ENCODE data around the gene ATP10D. TPM values are rescaled to one million over a fixed set of nuclear protein-coding genes. Genes with fewer than 3 reads are reported as not detected.

The ATP10D gene
- total RNA-seq, 1 experiment from 2014 or later: 3.8 TPM

DNA sequence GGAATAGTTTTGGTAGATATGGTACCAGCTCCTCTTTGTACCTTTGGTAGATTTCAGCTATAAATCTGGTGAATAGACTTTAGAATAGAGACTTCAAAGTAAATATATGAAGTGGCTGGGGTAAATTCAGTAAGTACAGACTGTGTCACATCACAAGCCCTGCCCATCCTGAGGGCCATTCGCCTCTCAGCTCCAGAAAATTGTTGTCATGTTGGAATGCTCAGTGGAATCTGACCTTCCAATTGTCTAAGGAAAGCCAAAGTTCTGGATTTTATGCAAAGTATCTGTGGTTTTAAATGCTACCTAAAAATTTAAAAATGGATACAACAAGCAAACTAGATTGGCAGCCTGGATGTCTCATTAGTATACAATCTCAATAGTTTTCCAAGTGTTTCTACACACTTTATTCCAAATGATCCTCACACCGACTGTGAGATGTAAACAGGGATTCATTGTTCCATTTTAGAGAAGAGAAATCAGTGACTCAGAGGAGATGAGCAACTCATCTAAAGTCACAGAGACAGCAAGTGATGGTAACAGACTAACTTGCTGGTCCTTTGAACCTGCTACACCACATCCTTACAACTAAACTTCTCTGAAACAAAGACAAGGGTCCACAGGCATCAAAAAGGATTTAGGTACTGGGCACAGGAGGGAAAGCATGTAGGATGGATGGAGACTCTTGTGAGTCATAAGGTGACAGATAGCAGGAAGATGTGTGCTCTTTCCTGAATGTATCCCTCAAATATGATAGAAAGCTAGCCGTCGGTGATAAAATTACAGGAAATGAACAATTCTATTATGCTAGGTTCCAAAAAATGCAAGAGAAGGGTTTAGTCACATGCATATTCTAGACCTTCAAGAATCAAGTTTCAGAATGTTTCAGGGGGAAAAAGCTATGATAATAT is 127.3 kb downstream of the ATP10D start:
- no peak overlapping the region for H2BK120ac ChIP-seq (ENCODE audit: low read depth, low read length, poor library complexity, severe bottlenecking)
- WGBS (ENCODE audit: extremely low coverage, insufficient read length, low lambda C conversion rate): no CpG with 5 or more reads among the region's 4 CpGs
- no peaks in the 10 kb centered on the region for H3K36me3 Mint-ChIP-seq (ENCODE audit: insufficient read depth in 1 of 3, low read depth in 3 of 3)

More for the DNA sequence above, 127.3 kb downstream of the ATP10D start:
- H3K4ac ChIP-seq (ENCODE audit: low read depth, low read length): no peak overlapping the region
- no peak overlapping the region for H2BK12ac ChIP-seq (ENCODE audit: insufficient read length, low read depth, low read length)
- DNase-seq: no peak
- no peak overlapping the region for H3K18ac ChIP-seq (ENCODE audit: insufficient read length, low read depth, low read length)
- Mint-ChIP-seq H3K4me1 (no peaks in the 10 kb centered on the region), H3K27ac (no peak overlapping the region), H3K9me3 (no peaks in the 10 kb centered on the region; a peak in 1 of 5 replicates), H3K27me3 (ENCODE audit: low read depth) (no peaks in the 10 kb centered on the region; the same call in 1 of the 2 replicates), H3K4me3 (no peak overlapping the region)
- H2BK15ac ChIP-seq (ENCODE audit: low read depth, low read length): no peak overlapping the region
- no peaks in the 10 kb centered on the region for H3K27me3 ChIP-seq (ENCODE audit: insufficient read depth, low read length)
- no peak overlapping the region for H3K14ac ChIP-seq (ENCODE audit: insufficient read depth, low read length)
- no peak overlapping the region for H3K27ac ChIP-seq (ENCODE audit: insufficient read length, low read depth, low read length)
- no peaks in the 10 kb centered on the region for H3K79me1 ChIP-seq (ENCODE audit: insufficient read depth, low read depth, low read length, poor library complexity, severe bottlenecking)
- no peak overlapping the region for H3K56ac ChIP-seq (ENCODE audit: insufficient read length, low read depth, low read length)
- no peak overlapping the region for H3K23ac ChIP-seq (ENCODE audit: insufficient read length, low read depth, low read length)
- TF ChIP-seq, protein P1, sequence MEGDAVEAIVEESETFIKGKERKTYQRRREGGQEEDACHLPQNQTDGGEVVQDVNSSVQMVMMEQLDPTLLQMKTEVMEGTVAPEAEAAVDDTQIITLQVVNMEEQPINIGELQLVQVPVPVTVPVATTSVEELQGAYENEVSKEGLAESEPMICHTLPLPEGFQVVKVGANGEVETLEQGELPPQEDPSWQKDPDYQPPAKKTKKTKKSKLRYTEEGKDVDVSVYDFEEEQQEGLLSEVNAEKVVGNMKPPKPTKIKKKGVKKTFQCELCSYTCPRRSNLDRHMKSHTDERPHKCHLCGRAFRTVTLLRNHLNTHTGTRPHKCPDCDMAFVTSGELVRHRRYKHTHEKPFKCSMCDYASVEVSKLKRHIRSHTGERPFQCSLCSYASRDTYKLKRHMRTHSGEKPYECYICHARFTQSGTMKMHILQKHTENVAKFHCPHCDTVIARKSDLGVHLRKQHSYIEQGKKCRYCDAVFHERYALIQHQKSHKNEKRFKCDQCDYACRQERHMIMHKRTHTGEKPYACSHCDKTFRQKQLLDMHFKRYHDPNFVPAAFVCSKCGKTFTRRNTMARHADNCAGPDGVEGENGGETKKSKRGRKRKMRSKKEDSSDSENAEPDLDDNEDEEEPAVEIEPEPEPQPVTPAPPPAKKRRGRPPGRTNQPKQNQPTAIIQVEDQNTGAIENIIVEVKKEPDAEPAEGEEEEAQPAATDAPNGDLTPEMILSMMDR (conservative IDR thresholded peaks at IDR 0.05): no peak
- H4K91ac ChIP-seq (ENCODE audit: insufficient read length, low read depth, low read length): no peak overlapping the region
- H3K23me2 ChIP-seq (ENCODE audit: insufficient read length, low read depth, low read length, poor library complexity, severe bottlenecking): no peaks in the 10 kb centered on the region
- H3K9me3 ChIP-seq (ENCODE audit: control insufficient read depth, low read depth, low read length): no peaks in the 10 kb centered on the region
- H4K5ac ChIP-seq (ENCODE audit: insufficient read length, low read depth, low read length): no peak overlapping the region
- no peak overlapping the region for H4K8ac ChIP-seq (replicated peaks; ENCODE audit: insufficient read length, low read depth, low read length)
- H2BK20ac ChIP-seq (ENCODE audit: low read depth, low read length, poor library complexity, severe bottlenecking): no peak overlapping the region
- no peak overlapping the region for H2AK5ac ChIP-seq (ENCODE audit: insufficient read length, low read length)
- H3K9ac ChIP-seq (ENCODE audit: extremely low read depth, insufficient read length, low read length): no peak overlapping the region
- H3K4me1 ChIP-seq (ENCODE audit: insufficient read depth, low read length): no peaks in the 10 kb centered on the region
- H3K4me2 ChIP-seq (ENCODE audit: insufficient read depth, insufficient read length, low read length): no peak overlapping the region
- H2BK5ac ChIP-seq (ENCODE audit: insufficient read length, low read length): no peak overlapping the region
- no peaks in the 10 kb centered on the region for H3K79me2 ChIP-seq (ENCODE audit: insufficient read depth, low read length)
- H4K20me1 ChIP-seq (ENCODE audit: control insufficient read depth, insufficient read depth, insufficient read length): no peaks in the 10 kb centered on the region
- no peak overlapping the region for H2AFZ ChIP-seq (ENCODE audit: low read length)
- H3T11ph ChIP-seq (ENCODE audit: low read length): no peak overlapping the region
